ENCODE results near the gene USP12.

GRCh38 chr13:27171244-27171826 is at the start of gene USP12:
- TF ChIP-seq FOXP4 (CRISPR knock-in tag; IDR thresholded peaks at IDR 0.05) = no peak
- TF ChIP-seq NR2C2 (CRISPR knock-in tag; IDR thresholded peaks at IDR 0.05) = no peak
- TF ChIP-seq ELF4 (CRISPR knock-in tag; IDR thresholded peaks at IDR 0.05; ENCODE audit: low read depth) = no peak
